ENCODE data around the gene TRAPPC10.
"Not testable (repeated sequence)": the region's sequence is repeated elsewhere in the genome, so short reads cannot be mapped to it uniquely, and the experiment has no call there.

The TRAPPC10 gene

DNA sequence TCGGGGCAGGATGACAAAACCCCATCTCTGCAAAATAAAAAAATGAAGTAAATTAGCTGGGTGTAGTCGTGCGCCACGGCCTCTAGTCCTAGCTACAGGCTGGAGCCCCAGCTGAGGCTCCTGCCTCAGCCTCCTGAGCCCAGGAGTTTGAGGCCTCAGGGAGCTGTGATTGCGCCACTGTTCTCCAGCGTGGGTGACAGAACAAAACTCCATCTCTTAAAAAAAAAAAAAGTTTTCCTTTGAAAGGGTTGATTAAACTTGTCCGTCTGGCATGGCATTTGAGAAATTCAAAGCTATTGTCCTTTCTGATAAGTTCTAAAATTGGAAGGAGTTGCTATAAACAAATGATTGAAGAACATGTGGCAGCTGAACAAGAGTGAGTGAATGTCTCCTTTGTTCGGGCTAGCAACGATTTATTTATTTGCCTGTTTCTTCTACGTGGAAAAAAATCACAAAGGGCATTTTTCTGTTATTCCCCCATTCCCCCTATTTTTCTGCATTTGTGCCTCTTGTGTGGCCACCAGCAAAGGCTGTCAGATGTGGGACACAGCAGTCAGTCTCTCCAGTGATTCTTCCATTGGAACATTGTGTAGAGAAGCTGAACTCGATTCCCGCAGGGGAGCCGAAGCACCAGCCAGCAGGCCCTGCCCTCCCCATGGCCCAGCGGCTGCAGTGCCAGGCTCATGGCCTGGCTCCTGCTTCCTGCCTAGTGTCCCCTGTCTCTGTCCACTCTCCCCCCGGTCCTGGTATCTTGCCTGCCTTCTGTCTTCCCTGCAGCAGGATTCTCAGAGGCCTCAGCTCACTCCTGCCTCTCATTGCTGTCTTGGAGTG, 73.6 kb downstream of the TRAPPC10 start:
- H3K27ac ChIP-seq: no peak overlapping the region

DNA sequence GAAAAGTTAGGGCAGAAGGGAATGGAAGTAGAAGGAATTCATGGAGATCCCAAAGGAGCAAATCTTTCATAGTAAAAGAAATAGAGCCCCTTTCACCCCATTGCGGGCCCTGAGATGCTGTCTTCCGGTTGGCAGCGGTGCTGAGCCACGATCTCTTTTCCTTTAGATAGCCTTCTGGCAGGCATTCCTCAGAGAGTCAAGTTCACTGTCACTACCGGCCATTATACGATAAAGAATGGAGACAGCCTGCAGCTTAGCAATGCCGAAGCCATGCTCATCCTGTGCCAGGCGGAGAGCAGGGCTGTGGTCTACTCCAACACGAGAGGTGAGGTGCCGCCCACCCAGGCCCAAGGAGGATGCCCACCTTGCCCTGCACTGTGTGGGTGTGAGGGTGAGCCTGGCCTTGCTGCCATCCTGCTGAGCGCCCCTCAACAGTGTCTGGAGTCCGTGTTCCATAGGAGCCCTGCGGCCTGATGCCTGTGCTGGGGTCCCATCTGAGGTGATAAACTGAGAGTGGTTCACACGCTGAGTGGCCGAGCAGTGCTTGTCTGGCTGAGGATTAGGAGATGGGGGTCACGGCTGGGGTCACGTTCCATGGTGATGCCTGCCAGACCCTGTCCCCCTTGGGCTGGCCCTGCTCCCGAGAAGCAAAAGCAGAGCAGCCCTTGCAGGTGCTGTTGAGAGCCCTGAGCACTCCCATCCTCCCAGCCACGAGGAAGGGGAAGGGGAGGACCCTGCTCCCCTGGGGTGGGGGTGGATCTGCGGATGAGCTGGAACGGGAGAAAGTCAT, 74.7 kb downstream of the TRAPPC10 start:
- no peak overlapping the region for H3K27ac ChIP-seq
- DNase-seq (ENCODE audit: low read depth, low spot score): no peak

More for the DNA sequence above, 73.6 kb downstream of the TRAPPC10 start:
- DNase-seq (ENCODE audit: low read depth, low spot score): no peak

DNA sequence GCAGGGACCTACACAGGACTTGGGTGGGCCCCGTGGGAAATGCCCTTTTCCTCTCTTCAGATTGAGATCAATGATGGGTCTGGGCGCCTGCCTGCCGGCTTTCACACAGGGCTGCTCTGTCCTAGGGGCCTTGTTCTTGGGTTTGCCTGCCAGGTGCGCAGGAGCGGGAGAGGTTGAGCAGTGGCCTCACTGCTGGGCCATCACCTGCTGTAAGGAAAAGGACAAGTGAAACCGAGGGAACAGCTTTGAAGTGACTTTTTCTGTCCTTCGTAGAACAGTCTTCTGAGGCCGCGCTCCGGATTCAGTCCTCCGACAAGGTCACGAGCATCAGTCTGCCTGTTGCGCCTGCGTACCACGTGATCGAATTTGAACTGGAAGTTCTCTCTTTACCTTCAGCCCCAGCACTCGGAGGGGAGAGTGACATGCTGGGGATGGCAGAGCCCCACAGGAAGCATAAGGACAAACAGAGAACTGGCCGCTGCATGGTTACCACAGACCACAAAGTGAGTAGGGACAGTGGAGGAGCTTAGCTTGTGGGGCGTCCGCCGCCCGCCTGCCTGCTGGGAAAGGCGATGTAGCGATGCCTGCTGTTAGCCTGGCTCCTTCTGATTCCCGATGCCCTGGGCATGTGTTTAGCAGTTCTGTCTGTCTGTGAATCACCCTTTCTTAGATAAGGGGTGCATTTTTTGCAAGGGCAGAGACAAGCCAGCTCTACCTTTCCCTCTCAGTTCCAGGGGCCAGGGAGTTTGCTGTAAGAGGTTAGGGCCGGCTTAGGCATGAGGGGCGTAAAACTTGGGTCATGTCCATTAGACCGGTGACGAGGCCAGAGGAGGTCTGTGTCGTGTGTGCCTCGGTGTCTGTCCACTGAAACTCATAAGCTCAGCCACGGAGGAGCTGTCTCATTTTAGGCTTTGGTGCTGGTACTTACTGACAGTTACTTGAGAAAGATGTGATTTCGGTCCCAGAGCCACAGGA, 75.6 kb downstream of the TRAPPC10 start:
- H3K27ac ChIP-seq: no peak overlapping the region
- DNase-seq (ENCODE audit: low read depth, low spot score): no peak

DNA sequence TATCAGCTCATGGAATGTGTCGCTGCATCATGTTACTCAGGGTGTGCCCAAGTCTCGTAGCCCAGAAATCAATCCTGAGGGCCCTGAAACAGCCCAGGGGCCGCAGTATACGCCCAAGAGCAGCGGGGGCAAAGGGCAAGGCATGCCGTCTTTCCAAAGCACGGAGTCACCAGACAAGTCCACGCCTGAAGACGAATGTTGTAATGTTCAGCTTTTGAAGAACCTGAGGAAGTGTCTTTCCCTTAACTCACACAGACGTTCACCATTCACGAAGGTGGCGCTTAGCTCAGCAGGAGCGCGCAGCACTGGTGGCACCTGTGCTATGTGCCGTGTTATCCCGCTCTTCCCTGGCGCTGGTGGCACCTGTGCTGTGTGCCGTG, 76.3 kb downstream of the TRAPPC10 start:
- no peak for DNase-seq (ENCODE audit: low read depth, low spot score)
- no peak overlapping the region for H3K27ac ChIP-seq

- H3K27ac ChIP-seq: no peak overlapping the region
- no peak for DNase-seq (ENCODE audit: low read depth, low spot score)
These were observed 77.1 kb downstream of the TRAPPC10 start for GRCh38 chr21:44089001-44089911.

- DNase-seq (ENCODE audit: low read depth, low spot score): no peak
- no peak overlapping the region for H3K27ac ChIP-seq
These were observed 78.2 kb downstream of the TRAPPC10 start for GRCh38 chr21:44090325-44090724.

- H3K27ac ChIP-seq: no peak overlapping the region
- no peak for DNase-seq (ENCODE audit: low read depth, low spot score)
These were observed 80.1 kb downstream of the TRAPPC10 start for GRCh38 chr21:44092211-44092610.

DNA sequence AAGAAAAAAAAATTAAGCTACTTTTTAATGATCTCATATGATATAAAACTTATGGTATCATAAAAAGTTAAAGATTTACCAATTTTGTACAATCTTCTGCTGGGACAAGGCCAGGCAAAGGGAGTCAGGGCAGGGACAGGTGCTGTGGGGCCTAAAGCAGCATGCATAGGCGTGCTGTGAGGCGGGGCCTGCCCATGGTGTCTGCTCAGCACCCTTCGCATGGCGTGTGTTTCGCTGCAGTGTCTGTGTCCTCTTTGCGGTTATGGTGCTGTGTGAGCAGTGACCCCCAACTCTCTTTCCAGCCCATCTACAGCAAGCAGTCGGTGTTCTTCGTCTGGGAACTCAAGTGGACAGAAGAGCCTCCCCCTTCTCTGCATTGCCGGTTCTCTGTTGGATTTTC, 81.7 kb downstream of the TRAPPC10 start:
- H3K27ac ChIP-seq: no peak overlapping the region
- no peak for DNase-seq (ENCODE audit: low read depth, low spot score)

GRCh38 chr21:44094832-44095231, 82.7 kb downstream of the TRAPPC10 start:
- DNase-seq (ENCODE audit: low read depth, low spot score): no peak

GRCh38 chr21:44098507-44098906, 86.4 kb downstream of the TRAPPC10 start:
- not testable (repeated sequence) for DNase-seq (ENCODE audit: low read depth, low spot score); H3K27ac ChIP-seq

More at GRCh38 chr21:44094832-44095231, 82.7 kb downstream of the TRAPPC10 start:
- H3K27ac ChIP-seq: no peak overlapping the region

DNA sequence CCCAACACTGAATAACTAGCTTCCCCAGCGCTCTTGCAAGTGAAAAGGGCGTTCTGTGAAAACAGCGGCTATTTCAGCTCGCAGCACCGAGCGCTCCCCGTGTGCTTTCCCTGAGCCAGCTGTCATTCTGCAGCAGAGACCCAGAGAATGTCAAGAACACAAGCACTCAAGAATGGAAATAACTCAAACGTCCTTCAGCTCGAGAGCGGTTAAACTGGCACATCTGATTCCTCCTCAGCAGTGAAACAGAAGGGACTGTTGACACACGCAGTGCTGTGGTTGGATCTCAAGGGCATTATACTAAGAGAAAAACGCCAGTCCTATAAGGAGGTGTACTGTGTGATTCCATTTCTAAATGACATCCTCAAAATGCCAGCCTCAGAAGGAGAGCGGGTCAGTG, 86.9 kb downstream of the TRAPPC10 start:
- not testable (repeated sequence) for DNase-seq (ENCODE audit: low read depth, low spot score); H3K27ac ChIP-seq

- not testable (repeated sequence) for DNase-seq (ENCODE audit: low read depth, low spot score); H3K27ac ChIP-seq
These were observed 95.0 kb downstream of the TRAPPC10 start, which contains the start of gene PWP2 for GRCh38 chr21:44107026-44107501. TSS of gene PWP2 (plus strand) at chr21:44107399. CDS start at chr21:44107417, 18 bp downstream.

GRCh38 chr21:44107589-44107988, 95.5 kb downstream of the TRAPPC10 start:
- DNase-seq (ENCODE audit: low read depth, low spot score): not testable (repeated sequence)

DNA sequence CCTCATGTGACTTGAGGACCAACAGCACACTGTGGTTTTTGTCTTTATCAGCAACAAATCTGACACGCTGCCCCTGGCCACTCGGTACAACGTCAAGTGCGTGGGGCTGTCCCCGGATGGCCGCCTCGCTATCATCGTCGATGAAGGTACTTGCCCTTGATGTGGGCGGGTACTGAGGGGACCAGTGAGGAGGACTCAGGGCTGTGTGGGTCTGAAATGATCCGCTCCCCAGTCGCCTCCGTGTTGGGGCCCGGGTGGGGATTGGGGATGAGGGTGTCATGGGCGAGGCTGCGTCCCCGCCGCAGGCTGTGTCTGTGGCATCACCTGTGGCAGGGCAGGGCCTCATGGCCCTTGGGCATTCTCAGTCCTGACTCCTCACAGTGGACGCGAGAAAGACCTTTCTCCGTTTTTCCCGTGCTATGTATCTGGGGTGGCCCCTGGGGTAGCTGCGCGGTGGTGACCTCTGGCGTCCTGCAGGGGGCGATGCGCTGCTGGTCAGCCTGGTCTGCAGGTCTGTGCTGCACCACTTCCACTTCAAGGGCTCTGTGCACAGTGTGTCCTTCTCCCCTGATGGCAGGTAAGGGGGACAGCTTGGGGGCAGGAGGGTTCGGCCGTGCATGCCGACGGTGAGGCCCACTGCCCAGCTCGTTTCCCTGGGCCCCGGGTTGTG, 101.7 kb downstream of the TRAPPC10 start:
- H3K27ac ChIP-seq; DNase-seq (ENCODE audit: low read depth, low spot score): not testable (repeated sequence)

More at GRCh38 chr21:44107589-44107988, 95.5 kb downstream of the TRAPPC10 start:
- H3K27ac ChIP-seq: not testable (repeated sequence)

DNA sequence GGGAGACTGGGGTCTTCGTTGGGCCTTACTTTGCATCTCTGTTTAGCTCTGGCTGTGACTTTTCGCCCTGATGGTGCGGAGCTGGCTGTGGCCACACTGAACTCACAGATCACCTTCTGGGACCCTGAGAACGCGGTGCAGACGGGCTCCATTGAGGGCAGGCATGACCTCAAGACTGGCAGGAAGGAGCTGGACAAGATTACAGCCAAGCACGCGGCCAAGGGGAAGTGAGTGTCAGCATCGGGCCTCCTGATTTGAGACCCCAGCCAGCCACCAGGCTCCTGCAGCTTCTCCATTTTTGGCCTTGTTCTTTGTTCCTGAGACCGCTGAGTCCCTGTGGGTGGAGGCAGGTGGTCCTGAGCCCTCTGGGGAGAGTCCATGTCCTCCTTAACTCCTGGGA, 110.0 kb downstream of the TRAPPC10 start:
- DNase-seq (ENCODE audit: low read depth, low spot score); H3K27ac ChIP-seq: not testable (repeated sequence)

DNA sequence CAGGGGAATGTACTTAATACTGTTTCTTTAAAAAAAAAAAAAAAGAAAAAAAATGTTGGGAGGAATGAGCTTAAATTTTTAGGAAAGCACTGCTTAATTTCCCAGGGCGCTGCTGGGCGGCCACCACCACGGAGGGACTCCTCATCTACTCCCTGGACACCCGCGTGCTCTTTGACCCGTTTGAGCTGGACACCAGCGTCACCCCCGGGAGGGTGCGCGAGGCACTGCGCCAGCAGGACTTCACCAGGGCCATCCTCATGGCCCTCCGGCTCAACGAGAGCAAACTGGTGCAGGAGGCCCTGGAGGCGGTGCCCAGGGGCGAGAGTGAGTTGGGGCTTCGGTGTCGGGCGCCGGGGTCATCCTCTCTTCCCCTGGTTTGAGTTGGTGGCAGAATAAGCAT, 115.7 kb downstream of the TRAPPC10 start:
- not testable (repeated sequence) for H3K27ac ChIP-seq; DNase-seq (ENCODE audit: low read depth, low spot score)

DNA sequence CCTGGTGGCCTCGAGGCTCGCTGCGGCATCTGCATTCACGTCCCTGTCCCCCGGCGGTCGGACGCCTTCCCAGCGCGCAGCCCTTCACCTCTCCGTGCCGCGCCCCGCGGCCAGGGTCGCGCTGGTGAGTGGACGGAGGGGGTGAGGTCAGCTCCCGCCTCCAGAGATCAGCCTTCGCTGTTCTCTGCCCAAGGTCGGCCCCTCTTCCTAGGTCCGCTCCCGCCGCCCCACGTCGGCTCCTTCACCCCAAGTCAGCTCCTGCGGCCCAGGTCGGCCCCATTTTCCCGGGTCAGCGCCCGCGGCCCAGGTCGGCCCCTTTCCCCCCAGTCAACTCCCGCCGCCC, 121.6 kb downstream of the TRAPPC10 start:
- not testable (repeated sequence) for DNase-seq (ENCODE audit: low read depth, low spot score); H3K27ac ChIP-seq

GRCh38 chr21:44134732-44135131, 122.6 kb downstream of the TRAPPC10 start:
- DNase-seq (ENCODE audit: low read depth, low spot score); H3K27ac ChIP-seq: not testable (repeated sequence)

Data from epithelial cell of prostate (primary cell).